Endothelial cell of umbilical vein (primary cell): ENCODE measurements around the gene CYP2D6.

Experiments
- CTCF ChIP-seq, 2 donors: IDR thresholded peaks; 1 replicate in 1 of 2; 2 replicates in 1 of 2; pipeline ENCODE4 v1.5.1; 2011; ENCODE audit warnings: low read length in 2 of 2, mild to moderate bottlenecking in 2 of 2, moderate library complexity in 2 of 2, control low read depth in 1 of 2, inconsistent platforms in 1 of 2, low read depth in 1 of 2; ENCODE audit not compliant: insufficient read depth in 1 of 2; ENCODE audit errors: extremely low read depth in 1 of 2
- EZH2 ChIP-seq: IDR thresholded peaks from 2 replicates; pipeline ENCODE4 v1.6.1; 2012; ENCODE audit warnings: borderline replicate concordance, low read depth, mild to moderate bottlenecking, moderate library complexity, low read length, inconsistent platforms; ENCODE audit not compliant: severe bottlenecking
- FOS ChIP-seq: IDR thresholded peaks from 2 replicates; pipeline ENCODE4 v1.6.1; 2011; ENCODE audit warnings: mild to moderate bottlenecking, low read length, moderate library complexity, borderline replicate concordance; ENCODE audit not compliant: insufficient read depth
- GATA2 ChIP-seq: IDR thresholded peaks from 2 replicates; pipeline ENCODE4 v1.7.0; 2011; ENCODE audit warnings: low read depth, mild to moderate bottlenecking, moderate library complexity, mixed read lengths, low read length; ENCODE audit not compliant: insufficient read length, insufficient read depth
- JUN ChIP-seq: IDR thresholded peaks from 2 replicates; pipeline ENCODE4 v1.6.1; 2011; ENCODE audit warnings: borderline replicate concordance, low read depth; ENCODE audit not compliant: insufficient read length, insufficient read depth
- MYC ChIP-seq: IDR thresholded peaks from one replicate; pipeline ENCODE4 v1.6.1; 2011; ENCODE audit warnings: mild to moderate bottlenecking, low read depth, low read length
- POLR2A ChIP-seq: IDR thresholded peaks from 2 replicates; pipeline ENCODE4 v1.6.1; 2012; ENCODE audit warnings: low read depth, mild to moderate bottlenecking, control low read depth, low read length
- POLR2AphosphoS5 ChIP-seq: IDR thresholded peaks from 2 replicates; pipeline ENCODE4 v1.6.1; 2012; ENCODE audit warnings: low read depth, mild to moderate bottlenecking, control low read depth, low read length, moderate library complexity; ENCODE audit not compliant: insufficient read depth
- TF ChIP-seq, protein P1 (sequence below): IDR thresholded peaks from 2 replicates; pipeline ENCODE4 v1.6.1; 2011; ENCODE audit not compliant: insufficient read depth, insufficient read length

DNA sequence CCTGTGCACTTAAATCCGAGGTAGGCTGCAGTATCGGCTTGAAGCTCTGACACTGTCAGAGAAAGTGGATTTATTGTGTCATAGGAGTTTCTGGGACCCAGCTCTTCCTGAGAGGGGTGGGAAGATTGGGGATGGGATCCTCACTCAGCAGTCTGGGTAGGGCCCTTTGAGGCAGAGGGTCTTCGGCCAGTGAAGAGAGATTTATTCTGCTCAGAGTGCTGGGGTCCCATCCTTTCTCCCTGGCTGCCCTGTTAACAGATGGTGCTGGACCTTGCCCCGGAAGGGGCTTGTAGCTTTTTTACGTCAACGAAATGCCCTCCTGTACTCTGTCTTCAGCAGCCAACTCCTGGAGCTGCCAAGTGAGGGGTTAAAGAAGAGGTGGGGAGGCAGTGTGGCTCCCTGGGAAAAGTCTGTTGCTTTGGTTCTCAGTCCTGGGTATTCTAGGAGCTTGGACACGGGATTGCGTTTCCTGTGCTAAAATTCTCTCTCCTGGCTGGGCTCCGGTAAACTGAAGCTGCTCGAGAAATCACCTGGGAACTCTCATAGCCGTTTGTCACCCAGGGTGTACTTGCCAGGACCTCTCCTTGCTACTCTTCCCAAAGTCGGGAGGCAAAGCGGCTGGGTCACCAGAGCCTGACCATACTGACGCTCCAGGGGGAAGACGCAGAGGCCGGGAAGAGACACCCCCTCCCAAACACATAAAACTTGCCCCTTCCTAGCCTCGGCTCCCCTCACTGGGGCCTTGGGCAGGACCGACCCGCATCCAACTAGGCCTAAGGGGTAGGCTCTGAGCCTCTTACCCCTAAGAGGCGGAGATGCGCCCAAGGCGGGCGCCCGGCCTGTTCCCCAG lies 51.9 kb downstream of the CYP2D6 start:
- TF ChIP-seq CTCF (IDR thresholded peaks at IDR 0.05; ENCODE audit: extremely low read depth in 1 of 2, insufficient read depth in 1 of 2, low read depth in 1 of 2, low read length in 2 of 2) (no peak), POLR2AphosphoS5 (no peak), MYC (no peak), EZH2 (no peak), POLR2A (no peak), JUN (no peak), GATA2 (no peak), FOS (no peak)
- TF ChIP-seq, protein P1, sequence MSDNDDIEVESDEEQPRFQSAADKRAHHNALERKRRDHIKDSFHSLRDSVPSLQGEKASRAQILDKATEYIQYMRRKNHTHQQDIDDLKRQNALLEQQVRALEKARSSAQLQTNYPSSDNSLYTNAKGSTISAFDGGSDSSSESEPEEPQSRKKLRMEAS, result no peak
